ENCODE measurements around the gene MCC. TPM values are rescaled to one million over a fixed set of nuclear protein-coding genes. Genes with fewer than 3 reads are reported as not detected.

MCC gene
- total and polyA plus RNA-seq, 2 experiments from 2014 or later = 3.4 to 8.8 TPM

DNA sequence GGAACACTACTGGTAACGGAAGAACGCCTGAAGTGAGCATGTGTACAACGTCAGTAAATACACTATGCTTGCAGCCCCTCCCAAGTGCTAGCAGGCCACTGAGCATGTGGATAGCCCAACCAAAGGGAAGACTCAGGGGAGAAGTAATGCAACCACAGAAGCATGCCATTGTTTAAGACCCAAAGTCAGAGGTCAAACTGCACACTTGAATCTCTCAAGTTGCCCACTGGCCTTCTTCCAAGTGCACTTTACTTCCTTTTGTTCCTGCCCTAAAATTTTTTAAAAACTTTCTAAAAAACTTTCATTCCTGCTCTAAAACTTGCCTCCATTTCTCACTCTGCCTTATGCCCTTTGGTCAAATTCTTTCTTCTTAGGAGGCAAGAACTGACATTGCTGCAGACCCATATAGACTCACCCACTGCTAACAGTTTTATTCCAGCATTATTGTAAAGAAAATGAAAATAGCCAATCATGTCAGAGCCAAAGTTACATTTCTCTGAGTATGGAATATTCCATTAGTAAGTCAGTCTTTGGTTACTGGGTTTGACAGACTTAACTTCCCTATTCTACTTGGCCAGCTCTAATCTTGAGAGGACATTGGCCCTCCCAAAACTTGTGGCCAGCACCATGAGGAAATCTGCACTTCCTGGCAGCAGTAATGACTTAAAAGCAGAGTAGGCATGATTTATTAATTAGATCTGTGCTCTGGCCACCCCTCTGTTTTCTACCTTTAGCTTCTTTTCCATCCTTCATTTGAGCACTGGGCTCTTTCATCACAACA is 130.4 kb downstream of the MCC start:
- no peaks in the 10 kb centered on the region for H3K9me3 ChIP-seq (ENCODE audit: low read depth)
- H3K36me3 ChIP-seq (ENCODE audit: low read depth) = no peaks in the 10 kb centered on the region
- H2AFZ ChIP-seq = no peak overlapping the region
- no peaks in the 10 kb centered on the region for H3K27me3 ChIP-seq (replicated peaks; ENCODE audit: insufficient read depth)
- H3K4me2 ChIP-seq (ENCODE audit: unreplicated experiment) = no peak overlapping the region
- no peaks in the 10 kb centered on the region for H3K4me1 ChIP-seq (ENCODE audit: insufficient read depth)
- in situ Hi-C loops (cut with MboI) = no loop called here
- H3F3A ChIP-seq (ENCODE audit: insufficient read depth) = no peaks in the 10 kb centered on the region
- H3K79me2 ChIP-seq (ENCODE audit: insufficient read depth) = no peaks in the 10 kb centered on the region
- H3K9me2 ChIP-seq (ENCODE audit: insufficient read depth) = no peaks in the 10 kb centered on the region
- H3K4me3 ChIP-seq = no peak overlapping the region
- WGBS, 2 experiments (ENCODE audit: low coverage in 1 of 2, low lambda C conversion rate in 2 of 2, missing lambda C conversion rate in 2 of 2) = 80 to 82% methylated on average over 3 of the region's 3 CpGs
- no peak overlapping the region for H3K9ac ChIP-seq
- no peaks in the 10 kb centered on the region for H4K20me1 ChIP-seq (ENCODE audit: insufficient read depth)
- no peak overlapping the region for H3K27ac ChIP-seq
- TF ChIP-seq EZH2phosphoT487 (IDR thresholded peaks at IDR 0.05; ENCODE audit: insufficient read depth, low read depth) = no peak
- TF ChIP-seq EZH2 (IDR thresholded peaks at IDR 0.05; ENCODE audit: insufficient read depth, poor library complexity, severe bottlenecking) = no peak
- DNase-seq = no peak

DNA sequence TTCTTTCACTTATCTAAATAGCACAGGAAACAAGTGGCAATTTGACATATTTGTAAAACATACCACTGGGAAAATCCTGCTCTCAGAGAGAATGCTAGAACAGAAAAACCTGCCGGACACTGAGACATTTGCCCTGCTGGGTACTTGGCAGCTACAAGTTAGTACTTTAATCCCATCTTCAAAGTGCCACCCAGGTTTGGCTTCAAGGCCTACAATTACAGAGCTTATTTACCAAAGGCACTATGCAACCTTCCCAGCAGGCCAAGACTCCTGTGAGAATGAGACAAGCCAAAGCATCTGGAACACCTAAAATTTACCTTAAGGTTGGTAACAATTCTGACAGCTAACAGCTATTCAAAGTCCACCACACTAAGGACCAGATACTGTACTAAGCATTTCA is 131.8 kb downstream of the MCC start:
- Histone ChIP-seq H3F3A (ENCODE audit: insufficient read depth) (no peaks in the 10 kb centered on the region), H3K9me3 (ENCODE audit: low read depth) (no peaks in the 10 kb centered on the region), H3K4me2 (ENCODE audit: unreplicated experiment) (no peak overlapping the region), H3K4me3 (no peak overlapping the region), H3K27me3 (replicated peaks; ENCODE audit: insufficient read depth) (no peaks in the 10 kb centered on the region), H3K9ac (no peak overlapping the region), H2AFZ (no peak overlapping the region), H3K79me2 (ENCODE audit: insufficient read depth) (no peaks in the 10 kb centered on the region), H3K9me2 (ENCODE audit: insufficient read depth) (no peaks in the 10 kb centered on the region), H3K27ac (no peak overlapping the region), H3K4me1 (ENCODE audit: insufficient read depth) (no peaks in the 10 kb centered on the region), H3K36me3 (ENCODE audit: low read depth) (no peaks in the 10 kb centered on the region), H4K20me1 (ENCODE audit: insufficient read depth) (no peaks in the 10 kb centered on the region)
- in situ Hi-C loops (cut with MboI) = no loop called here
- WGBS, 2 experiments (ENCODE audit: low coverage in 1 of 2, low lambda C conversion rate in 2 of 2, missing lambda C conversion rate in 2 of 2) = 92 to 96% methylated on average over 1 of the region's 1 CpG
- no peak for TF ChIP-seq EZH2 (IDR thresholded peaks at IDR 0.05; ENCODE audit: insufficient read depth, poor library complexity, severe bottlenecking)
- no peak for TF ChIP-seq EZH2phosphoT487 (IDR thresholded peaks at IDR 0.05; ENCODE audit: insufficient read depth, low read depth)
- DNase-seq = no peak

DNA sequence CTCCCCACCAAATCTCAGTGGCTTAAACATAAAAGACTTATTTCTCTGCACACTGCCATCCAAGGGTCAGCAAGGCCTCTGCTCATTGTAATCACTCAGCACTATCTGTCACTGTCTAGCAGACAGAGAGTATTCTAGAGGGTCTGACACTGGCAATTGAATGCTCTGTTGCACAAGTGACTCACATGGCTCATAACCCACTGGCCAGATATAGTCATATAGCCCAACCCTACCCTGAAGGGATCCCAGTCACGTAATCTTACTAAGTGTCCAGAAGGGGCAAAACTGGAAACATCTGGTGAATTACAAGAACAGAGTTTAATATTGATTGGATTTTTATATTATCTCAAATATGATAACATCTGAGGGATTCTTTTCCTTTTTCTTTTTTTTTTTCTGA is 134.2 kb downstream of the MCC start:
- Histone ChIP-seq H2AFZ (no peak overlapping the region), H3K4me3 (no peak overlapping the region), H3K9me3 (ENCODE audit: low read depth) (no peaks in the 10 kb centered on the region), H3K27me3 (replicated peaks; ENCODE audit: insufficient read depth) (no peaks in the 10 kb centered on the region), H3K4me1 (ENCODE audit: insufficient read depth) (no peaks in the 10 kb centered on the region), H3K4me2 (ENCODE audit: unreplicated experiment) (no peak overlapping the region), H3F3A (ENCODE audit: insufficient read depth) (no peaks in the 10 kb centered on the region), H3K9me2 (ENCODE audit: insufficient read depth) (no peaks in the 10 kb centered on the region), H3K27ac (no peak overlapping the region), H4K20me1 (ENCODE audit: insufficient read depth) (no peaks in the 10 kb centered on the region), H3K36me3 (ENCODE audit: low read depth) (no peaks in the 10 kb centered on the region), H3K9ac (no peak overlapping the region), H3K79me2 (ENCODE audit: insufficient read depth) (no peaks in the 10 kb centered on the region)
- in situ Hi-C loops (cut with MboI) = no loop called here
- WGBS, 2 experiments (ENCODE audit: low coverage in 1 of 2, low lambda C conversion rate in 2 of 2, missing lambda C conversion rate in 2 of 2) = 86 to 94% methylated on average over 1 of the region's 1 CpG
- DNase-seq = peak; percentile 32
- no peak for TF ChIP-seq EZH2 (IDR thresholded peaks at IDR 0.05; ENCODE audit: insufficient read depth, poor library complexity, severe bottlenecking)
- TF ChIP-seq EZH2phosphoT487 (IDR thresholded peaks at IDR 0.05; ENCODE audit: insufficient read depth, low read depth) = no peak

DNA sequence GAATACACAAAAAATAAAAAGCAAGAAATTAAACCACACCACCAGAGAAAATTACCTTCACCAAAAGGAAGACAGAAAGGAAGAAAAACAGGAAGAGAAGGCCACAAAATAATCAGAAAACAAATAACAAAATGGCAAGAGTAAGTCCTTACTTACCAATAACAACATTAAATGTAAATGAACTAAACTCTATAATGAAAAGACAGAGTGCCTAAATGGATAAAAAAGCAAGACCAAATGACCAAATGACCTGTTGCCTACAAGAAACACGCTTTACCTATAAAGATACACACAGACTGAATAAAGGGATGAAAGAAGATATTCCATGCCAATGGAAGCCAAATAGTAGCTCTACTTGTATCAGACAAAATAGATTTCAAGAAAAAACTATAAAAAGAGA is 140.7 kb downstream of the MCC start:
- Histone ChIP-seq H3K9me3 (ENCODE audit: low read depth) (no peaks in the 10 kb centered on the region), H3K4me3 (no peak overlapping the region), H3K9me2 (ENCODE audit: insufficient read depth) (no peaks in the 10 kb centered on the region), H3K36me3 (ENCODE audit: low read depth) (no peaks in the 10 kb centered on the region), H3K4me2 (ENCODE audit: unreplicated experiment) (no peak overlapping the region), H3K4me1 (ENCODE audit: insufficient read depth) (no peaks in the 10 kb centered on the region), H3K79me2 (ENCODE audit: insufficient read depth) (no peaks in the 10 kb centered on the region), H4K20me1 (ENCODE audit: insufficient read depth) (no peaks in the 10 kb centered on the region), H3K27me3 (replicated peaks; ENCODE audit: insufficient read depth) (no peaks in the 10 kb centered on the region), H3K27ac (no peak overlapping the region), H2AFZ (no peak overlapping the region), H3F3A (ENCODE audit: insufficient read depth) (no peaks in the 10 kb centered on the region), H3K9ac (no peak overlapping the region)
- TF ChIP-seq EZH2phosphoT487 (IDR thresholded peaks at IDR 0.05; ENCODE audit: insufficient read depth, low read depth) (no peak), EZH2 (IDR thresholded peaks at IDR 0.05; ENCODE audit: insufficient read depth, poor library complexity, severe bottlenecking) (no peak)
- DNase-seq = no peak
- WGBS, 2 experiments (ENCODE audit: low coverage in 1 of 2, low lambda C conversion rate in 2 of 2, missing lambda C conversion rate in 2 of 2) = 71 to 72% methylated on average over 1 of the region's 1 CpG
- in situ Hi-C loops (cut with MboI) = no loop called here
